GM21717 (cell line): Measurements from ENCODE around the gene PYCARD.
"Not testable (repeated sequence)": the region's sequence is repeated elsewhere in the genome, so short reads cannot be mapped to it uniquely, and the experiment has no call there.

Experiments used
- ATAC-seq: cut with Tn5 transposase; IDR thresholded peaks from one replicate; pipeline ENCODE4 v1.9.1; 2021; ENCODE audit warnings: mild to moderate bottlenecking, moderate library complexity; ENCODE audit not compliant: unreplicated experiment

PYCARD gene

GRCh38 chr16:31191697-31192428 lies 10.7 kb downstream of the PYCARD start:
- ATAC-seq: no peak

- no peak for ATAC-seq
These were observed 11.6 kb downstream of the PYCARD start for GRCh38 chr16:31190818-31191444.

GRCh38 chr16:31190061-31190460 lies 12.5 kb downstream of the PYCARD start:
- ATAC-seq: no peak

GRCh38 chr16:31189412-31189778 lies 13.2 kb downstream of the PYCARD start:
- no peak for ATAC-seq

GRCh38 chr16:31188450-31189411 lies 13.8 kb downstream of the PYCARD start:
- ATAC-seq: no peak

- no peak for ATAC-seq
These were observed 14.8 kb downstream of the PYCARD start for GRCh38 chr16:31187808-31188189.

- ATAC-seq: no peak
These were observed 15.4 kb downstream of the PYCARD start for GRCh38 chr16:31186930-31187807.

GRCh38 chr16:31186176-31186575 lies 16.4 kb downstream of the PYCARD start:
- no peak for ATAC-seq

- no peak for ATAC-seq
These were observed 17.2 kb downstream of the PYCARD start for GRCh38 chr16:31185339-31185738.

GRCh38 chr16:31184888-31185287 lies 17.7 kb downstream of the PYCARD start:
- no peak for ATAC-seq

GRCh38 chr16:31183432-31184428 lies 18.8 kb downstream of the PYCARD start:
- no peak for ATAC-seq

GRCh38 chr16:31182391-31182790 lies 20.2 kb downstream of the PYCARD start:
- ATAC-seq: no peak

- no peak for ATAC-seq
These were observed 21.3 kb downstream of the PYCARD start for GRCh38 chr16:31181102-31181830.

- peak; percentile 52 for ATAC-seq
These were observed 22.7 kb downstream of the PYCARD start, which contains the start of gene FUS for GRCh38 chr16:31179747-31180459. TSS of gene FUS (plus strand) at chr16:31180139. CDS start at chr16:31180215, 76 bp downstream.

GRCh38 chr16:31179219-31179746 lies 23.3 kb downstream of the PYCARD start:
- no peak for ATAC-seq

GRCh38 chr16:31177136-31177535 lies 25.4 kb downstream of the PYCARD start:
- ATAC-seq: no peak

GRCh38 chr16:31170048-31170447 lies 32.5 kb downstream of the PYCARD start:
- ATAC-seq: not testable (repeated sequence)

- ATAC-seq: no peak
These were observed 33.7 kb downstream of the PYCARD start for GRCh38 chr16:31168848-31169247.
